ENCODE data around the gene RASD2. TPM values are rescaled to one million over a fixed set of nuclear protein-coding genes. Genes with fewer than 3 reads are reported as not detected.
"Not testable (repeated sequence)": the region's sequence is repeated elsewhere in the genome, so short reads cannot be mapped to it uniquely, and the experiment has no call there.

Gene RASD2, protein sequence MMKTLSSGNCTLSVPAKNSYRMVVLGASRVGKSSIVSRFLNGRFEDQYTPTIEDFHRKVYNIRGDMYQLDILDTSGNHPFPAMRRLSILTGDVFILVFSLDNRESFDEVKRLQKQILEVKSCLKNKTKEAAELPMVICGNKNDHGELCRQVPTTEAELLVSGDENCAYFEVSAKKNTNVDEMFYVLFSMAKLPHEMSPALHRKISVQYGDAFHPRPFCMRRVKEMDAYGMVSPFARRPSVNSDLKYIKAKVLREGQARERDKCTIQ
- not detected in 2 replicates for total RNA-seq

DNA sequence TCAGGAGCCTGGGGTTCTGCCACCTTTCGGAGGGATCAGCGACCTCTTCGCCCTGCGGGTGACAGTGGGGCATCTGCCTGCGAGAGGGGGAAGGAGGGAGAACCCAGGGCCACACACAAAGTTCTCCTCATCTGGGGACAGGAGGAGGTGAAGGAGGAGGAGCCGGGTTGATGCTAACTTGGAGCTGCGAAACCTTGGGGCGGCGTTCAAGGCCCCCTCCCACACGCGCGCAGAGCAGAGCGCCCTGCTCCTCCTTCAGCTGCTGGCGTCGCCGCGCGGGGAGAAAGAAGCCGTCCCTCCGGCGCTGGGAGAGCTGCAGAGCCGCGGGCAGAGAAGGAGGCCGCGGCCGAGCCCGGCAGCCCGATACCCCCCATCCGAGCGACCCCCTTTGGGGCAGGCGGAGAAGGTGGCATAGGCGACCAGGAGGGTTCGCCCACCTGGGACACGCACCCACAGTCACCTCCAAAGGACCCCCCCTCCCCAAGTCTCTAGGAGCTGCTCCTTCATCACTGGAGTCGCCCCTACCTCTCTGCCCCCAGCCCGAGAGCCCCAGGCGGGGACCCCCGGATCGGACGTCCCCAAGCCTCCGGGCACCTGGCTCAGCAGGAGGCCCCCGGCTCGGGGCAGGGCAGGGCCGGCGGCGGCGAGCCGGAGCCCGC lies at the start of gene RASD2:
Gene RASD2, plus strand, starts transcription at position 237 of the 659 bp plus-strand sequence. CDS start 5,979 bp downstream, outside the sequence.
- DNase-seq (ENCODE audit: low read depth in 2 of 2), result no peak

DNA sequence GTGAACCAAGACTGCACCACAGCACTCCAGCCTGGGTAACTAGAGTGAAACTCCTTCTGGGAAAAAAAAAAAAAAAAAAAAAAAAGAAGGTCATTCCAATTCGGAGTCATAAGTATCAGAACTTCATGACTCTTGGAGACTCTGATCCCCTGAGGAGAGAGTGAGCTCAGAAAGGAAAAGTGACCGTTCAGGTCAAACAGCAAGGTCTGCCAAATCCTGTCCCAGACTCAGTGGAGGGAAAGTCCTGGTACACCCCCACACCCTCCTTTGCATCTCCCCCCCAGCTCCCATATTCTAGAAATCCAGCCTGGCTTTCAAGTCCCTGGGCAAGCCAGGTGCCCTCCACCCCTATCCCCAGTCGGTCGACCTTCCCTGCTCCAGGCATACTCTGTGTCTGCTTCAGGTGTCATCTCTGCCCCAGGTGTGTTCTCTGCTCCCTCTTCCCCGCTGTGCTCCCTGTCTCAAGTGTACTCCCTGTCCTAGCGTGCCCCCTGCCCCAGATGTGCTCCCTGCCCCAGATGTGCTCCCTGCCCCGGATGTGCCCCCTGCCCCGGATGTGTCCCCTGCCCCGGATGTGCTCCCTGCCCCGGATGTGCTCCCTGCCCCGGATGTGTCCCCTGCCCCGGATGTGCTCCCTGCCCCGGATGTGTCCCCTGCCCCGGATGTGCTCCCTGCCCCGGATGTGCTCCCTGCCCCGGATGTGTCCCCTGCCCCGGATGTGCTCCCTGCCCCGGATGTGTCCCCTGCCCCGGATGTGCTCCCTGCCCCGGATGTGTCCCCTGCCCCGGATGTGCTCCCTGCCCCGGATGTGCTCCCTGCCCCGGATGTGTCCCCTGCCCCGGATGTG lies 49.3 kb upstream of the RASD2 start:
- DNase-seq (ENCODE audit: low read depth in 2 of 2), result not testable (repeated sequence)

DNA sequence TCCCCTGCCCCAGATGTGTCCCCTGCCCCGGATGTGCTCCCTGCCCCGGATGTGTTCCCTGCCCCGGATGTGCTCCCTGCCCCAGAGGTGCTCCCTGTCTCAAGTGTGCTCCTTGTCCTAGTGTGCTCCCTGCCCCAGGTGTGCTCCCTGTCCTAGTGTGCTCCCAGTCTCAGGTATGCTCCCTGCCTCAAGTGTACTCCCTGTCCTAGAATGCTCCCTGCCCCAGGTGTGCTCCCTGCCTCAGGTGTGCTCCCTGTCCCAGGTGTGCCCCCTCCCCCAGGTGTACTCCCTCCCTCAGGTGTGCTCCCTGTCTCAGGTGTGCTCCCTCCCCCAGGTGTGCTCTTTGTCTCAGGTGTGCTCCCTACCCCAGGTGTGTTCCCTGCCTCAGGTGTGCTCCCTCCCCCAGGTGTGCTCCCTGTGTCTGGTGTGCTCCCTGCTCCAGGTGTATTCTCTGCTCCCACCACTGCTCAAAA lies 48.7 kb upstream of the RASD2 start:
- no peak for DNase-seq (ENCODE audit: low read depth in 2 of 2)

DNA sequence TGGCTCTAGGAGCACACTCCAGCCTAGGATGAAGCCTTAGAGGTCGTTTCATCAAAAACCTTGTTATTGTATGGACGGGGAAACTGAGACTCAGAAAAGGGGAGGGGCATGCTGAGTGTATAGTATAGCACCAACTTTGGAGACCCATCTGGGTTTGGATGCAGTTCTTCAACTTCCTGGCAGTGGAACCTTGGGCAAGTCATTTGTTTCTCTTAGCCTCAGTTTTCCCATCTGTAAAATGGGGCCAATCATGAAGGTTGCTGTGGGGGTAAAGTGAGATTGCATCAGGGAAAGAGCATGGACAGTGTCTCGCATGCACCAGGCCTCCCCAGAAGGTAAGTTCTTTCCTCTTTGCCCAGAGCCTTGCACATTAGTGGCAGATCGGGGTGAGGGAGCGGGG lies 47.6 kb upstream of the RASD2 start:
- no peak for DNase-seq (ENCODE audit: low read depth in 2 of 2)

DNA sequence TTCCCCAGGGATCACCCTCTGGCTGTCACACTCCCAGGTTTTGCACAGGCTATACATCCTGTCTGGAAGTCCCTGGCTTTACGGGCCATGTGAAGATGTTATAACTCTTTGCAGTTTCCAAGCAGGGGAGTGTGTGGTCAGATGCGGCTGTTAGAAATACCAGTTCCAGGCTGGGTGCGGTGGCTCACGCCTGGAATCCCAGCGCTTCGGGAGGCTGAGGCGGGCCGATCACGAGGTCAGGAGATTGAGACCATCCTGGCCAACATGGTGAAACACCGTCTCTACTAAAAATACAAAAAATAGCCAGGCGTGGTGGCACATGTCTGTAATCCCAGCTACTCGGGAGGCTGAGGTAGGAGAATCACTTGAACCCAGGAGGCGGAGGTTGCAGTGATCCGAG lies 44.9 kb upstream of the RASD2 start:
- not testable (repeated sequence) for DNase-seq (ENCODE audit: low read depth in 2 of 2)

DNA sequence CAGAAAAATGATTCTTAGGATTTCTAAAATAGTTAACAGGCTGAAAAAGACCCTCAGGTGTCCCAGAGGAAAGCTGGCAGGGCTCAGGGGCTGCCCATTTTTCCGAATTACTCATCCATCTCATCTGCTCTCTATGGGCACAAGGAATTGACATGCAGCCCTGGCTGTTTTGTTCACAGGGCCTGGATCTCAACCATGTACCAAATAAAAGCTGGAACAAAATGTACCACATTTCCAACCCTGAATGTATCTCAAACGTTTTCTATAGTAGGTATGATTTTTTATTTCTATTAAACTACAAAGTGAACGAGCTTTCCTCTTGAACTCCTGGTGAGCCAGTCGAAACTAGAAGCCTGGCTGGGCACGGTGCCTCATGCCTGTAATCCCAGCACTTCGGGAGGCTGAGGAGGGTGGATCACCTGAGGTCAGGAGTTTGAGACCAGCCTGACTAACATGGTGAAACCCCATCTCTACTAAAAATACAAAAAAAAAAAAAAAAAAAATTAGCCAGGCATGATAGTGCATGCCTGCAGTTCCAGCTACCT lies 43.8 kb upstream of the RASD2 start:
- no peak for DNase-seq (ENCODE audit: low read depth in 2 of 2)

DNA sequence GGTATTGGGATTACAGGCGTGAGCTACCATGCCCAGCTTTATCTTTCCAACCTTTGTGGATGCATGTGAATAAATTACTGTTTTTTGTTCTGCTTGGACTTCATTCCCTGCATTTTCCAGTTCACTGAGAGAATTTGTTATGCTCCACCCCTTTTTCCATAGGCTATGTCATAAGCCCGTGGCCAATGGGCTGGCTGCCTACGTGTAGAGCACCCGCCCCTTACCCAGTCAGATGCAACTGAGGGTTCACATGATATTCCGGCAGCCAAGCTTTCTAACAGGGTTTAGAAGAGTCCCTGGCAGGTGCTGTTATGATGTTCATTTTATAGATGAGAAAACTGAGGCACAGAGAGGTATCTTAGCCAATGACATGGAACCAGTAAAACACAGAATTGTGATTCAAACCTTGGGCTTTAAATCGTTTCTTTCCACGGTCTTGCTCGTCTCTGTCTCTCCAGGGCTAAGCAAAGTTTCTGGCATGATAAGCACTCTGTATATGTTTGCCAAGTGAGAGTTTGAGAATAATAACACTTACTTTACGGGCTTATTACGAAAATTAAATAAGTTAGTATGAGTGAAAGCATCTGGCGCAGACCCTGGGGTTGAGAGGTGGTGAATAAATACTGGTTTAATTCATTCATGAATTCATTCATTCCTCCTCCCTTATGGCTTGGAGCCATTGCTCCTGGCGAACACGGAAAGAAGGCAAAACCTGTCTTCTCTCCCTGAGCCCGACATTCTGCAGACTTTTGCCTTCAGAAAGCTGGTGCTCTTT lies 42.4 kb upstream of the RASD2 start:
- no peak for DNase-seq (ENCODE audit: low read depth in 2 of 2)

DNA sequence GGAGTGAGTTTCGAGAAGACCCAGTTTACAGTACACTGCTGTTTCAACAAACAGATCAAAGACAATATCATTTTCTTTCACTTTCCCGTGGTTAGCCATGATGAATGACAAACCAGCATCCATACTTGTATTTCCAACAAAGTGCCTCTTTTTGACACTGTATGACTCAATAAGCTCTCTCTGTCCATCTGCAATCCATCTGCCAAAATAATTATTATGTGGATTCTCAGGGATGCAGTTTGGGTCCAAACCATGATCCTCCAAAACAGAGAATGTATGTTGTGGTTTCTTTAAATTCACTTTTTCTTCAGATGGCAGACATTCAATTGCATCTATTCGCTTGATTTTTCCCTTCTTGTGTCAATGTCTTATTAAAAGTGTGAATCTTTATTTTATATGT lies 37.8 kb upstream of the RASD2 start:
- no peak for DNase-seq (ENCODE audit: low read depth in 2 of 2)

DNA sequence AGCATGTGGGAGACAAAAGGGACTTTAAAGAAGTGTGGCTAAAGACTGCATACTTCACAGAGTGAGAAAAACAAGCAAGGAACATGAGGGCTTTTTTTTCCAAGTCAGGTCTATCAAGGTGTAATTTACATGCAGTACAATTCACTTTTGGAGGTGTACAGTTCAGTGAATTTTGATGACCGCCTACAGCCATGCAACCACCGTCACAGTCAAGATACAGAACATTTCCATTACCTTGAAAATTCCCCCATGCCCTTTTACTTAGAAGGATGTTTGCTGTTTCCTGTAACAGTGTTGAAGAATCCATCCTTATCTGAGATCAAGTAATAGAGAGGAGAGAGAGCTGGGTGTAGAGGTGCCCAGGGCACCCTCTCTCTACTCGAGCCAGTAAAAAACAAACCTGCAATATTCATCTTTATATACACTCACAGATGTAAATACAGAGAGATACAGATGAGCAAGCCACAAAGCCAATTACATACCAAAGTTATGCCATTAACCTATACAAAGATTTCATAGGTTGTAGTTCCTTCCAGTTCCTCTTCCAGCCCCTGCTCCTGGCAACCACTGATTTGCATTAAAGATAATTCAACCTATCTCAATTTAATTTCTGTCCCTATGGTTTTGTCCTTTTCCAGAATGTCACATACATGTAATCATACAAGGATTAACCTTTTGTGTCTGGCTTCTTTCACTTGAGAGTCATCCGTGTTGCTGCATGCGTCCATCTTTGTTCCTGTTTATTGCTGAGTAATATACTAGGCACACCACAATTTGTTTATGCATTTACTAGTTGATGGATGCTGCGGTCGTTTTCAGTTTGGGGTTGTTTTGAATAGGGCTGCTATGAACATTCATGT lies 35.0 kb upstream of the RASD2 start:
- DNase-seq (ENCODE audit: low read depth in 2 of 2), result no peak

DNA sequence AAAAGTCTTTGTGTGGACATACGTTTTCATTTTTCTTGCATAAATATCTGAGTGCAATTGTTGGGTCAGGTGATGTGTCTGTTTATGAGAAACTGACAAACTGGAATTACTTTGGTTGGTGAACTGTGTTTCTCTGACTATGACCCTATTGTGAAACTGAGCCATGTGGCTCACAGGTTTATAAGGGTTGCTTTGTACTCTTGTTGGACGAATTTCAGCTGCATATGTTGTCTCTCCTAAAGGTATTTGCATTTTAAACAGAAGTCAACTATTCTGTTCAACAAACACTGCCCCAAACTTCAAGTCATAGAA lies 34.4 kb upstream of the RASD2 start:
- DNase-seq (ENCODE audit: low read depth in 2 of 2), result no peak

DNA sequence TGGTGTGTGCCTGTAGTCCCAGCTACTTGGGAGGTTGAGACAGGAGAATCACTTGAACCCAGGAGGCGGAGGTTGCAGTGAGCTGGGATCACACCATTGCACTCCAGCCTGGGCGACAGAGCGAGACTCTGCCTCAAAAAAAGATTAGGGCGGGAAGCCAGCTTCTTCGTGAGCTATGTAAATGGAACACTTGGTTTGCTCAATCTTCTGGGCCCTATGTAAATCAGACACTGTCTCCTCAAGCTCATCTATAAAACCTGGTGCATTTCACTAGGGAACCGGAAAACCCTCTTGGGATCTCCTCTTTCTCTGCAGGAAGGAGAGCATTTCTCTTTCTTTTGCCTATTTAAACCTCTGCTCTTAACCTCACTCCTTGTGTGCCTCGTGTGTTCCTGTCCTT lies 32.8 kb upstream of the RASD2 start:
- DNase-seq (ENCODE audit: low read depth in 2 of 2), result not testable (repeated sequence)

DNA sequence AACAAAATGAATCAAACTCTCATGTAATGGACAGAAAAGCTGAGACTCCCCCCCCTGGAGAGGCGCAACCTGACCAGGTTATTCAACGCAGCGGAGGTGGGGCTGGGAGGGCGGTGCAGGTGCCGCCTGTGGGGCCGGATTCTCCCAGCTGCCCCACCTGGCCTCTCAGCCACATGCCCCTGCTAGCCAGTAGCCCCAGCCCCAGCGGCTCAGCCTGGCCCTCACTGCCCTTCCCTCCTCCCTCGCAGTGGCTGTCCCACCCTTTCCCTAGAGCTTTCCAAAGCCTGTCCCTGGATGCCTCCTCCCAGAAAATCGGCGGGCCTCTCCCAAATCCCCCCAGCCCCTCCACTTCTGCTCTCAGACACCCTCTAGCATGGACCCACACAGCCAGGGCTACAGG lies 31.2 kb upstream of the RASD2 start:
- DNase-seq (ENCODE audit: low read depth in 2 of 2), result no peak

DNA sequence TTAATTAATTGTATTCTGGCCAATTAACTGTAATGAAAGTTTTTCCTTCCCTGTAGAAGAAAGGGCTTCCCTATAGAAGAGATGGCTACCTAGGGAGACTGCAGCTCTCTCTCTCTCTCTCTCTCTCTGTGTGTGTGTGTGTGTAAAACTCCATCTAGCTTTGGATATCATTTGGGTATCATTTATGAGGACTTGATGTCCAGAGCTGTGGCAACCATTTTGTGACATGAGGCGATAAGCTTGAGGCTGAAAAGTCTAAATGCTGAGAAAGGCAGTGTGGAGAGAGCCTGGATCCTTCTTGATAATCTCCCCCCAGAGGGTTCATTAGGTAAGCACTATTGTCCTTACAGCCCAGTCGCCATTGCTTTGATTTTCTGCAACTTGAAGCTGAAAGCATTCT lies 30.7 kb upstream of the RASD2 start:
- no peak for DNase-seq (ENCODE audit: low read depth in 2 of 2)

DNA sequence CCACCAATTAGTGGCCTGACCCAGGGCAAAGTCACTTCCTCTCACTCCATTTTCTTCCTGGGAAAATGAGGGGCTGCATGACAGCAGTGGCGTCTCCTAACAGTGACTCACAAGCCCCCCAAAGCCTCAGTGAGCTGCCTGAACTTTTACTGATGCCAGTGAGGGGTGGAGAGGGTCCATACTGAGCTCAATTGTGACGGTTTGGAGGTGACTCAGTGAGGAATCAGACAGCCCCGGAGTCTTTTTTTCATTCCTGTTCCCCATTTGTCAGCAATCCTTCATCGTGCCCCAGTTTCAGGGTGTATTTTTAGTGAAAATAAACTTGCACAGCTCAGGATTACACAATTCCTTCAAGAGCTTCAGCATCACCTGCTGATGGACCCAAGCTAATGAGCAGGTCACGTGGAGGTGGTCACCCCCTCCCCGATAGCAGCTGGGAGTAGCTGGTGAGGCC lies 30.1 kb upstream of the RASD2 start:
- DNase-seq (ENCODE audit: low read depth in 2 of 2), result no peak

DNA sequence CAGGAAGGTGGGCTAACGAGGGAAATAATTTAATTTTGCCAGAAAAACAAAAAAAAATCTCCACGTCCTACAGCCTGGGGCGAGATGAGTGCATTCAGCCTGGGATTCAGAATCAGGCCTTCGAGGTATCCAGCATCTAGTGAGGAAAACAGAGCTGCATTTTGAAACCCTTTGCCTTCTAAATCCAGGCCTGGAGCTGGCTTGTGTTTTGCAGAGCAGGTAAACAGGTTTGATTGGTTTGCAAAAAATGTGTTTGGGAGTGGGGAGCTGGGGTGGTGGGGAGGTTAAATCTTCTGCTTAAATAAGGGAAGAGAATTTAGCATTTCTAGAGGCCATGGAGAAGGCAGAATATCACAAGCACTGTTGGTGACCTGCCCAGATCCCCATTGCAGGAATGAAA lies 29.7 kb upstream of the RASD2 start:
- DNase-seq (ENCODE audit: low read depth in 2 of 2), result no peak

DNA sequence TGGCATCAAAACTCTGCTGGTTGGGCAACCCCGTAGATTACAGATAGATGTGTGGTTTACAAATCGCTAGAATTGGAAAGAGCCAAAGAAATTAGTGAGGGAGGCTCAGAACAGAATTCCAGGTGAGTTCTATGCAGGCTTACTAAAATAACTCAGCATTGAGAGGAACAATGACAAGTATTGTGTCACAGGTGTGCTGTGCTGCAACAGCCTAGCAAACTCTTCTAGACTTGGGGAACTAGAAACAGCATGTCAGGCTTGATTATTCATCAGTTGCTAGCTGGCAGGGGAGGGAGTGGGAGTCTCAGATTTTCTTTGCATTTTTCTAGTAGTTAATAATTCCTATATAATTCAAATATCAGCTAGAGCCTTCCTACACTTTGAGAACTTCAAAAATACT lies 26.3 kb upstream of the RASD2 start:
- no peak for DNase-seq (ENCODE audit: low read depth in 2 of 2)

DNA sequence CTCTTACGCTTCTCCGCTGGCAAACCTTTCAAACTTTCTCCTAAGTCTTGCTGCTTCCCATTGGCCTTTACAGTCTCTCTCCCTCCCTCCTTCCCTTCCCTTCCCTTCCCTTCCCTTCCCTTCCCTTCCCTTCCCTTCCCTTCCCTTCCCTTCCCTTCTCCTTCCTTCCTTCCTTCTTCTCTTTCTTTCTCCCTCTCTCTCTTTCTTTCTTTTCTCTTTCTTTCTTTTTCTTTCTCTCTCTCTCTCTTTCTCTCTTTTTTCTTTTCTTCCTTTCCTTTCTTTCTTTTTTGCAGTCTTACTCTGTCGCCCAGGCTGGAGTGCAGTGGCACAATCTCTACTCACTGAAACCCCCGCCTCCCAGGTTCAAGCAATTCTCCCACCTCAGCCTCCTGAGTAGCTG lies 24.7 kb upstream of the RASD2 start:
- not testable (repeated sequence) for DNase-seq (ENCODE audit: low read depth in 2 of 2)

DNA sequence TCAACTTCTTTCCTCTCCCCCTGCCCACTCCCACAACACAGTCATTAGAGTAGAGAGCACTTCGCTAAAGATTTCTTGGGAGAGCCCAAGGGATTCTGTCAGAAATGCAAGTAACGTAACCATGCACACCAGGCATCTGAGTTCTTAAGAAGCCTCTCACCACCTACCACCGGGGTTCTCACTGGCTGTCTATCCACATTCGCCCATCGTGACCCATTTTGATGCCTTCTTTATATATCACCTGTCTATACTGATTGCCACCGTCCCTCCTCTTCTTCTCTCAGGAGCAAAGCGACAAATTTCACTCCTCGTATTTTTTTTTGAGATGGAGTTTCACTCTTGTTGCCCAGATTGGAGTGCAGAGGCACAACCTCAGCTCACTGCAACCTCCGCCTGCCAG lies 23.9 kb upstream of the RASD2 start:
- no peak for DNase-seq (ENCODE audit: low read depth in 2 of 2)

DNA sequence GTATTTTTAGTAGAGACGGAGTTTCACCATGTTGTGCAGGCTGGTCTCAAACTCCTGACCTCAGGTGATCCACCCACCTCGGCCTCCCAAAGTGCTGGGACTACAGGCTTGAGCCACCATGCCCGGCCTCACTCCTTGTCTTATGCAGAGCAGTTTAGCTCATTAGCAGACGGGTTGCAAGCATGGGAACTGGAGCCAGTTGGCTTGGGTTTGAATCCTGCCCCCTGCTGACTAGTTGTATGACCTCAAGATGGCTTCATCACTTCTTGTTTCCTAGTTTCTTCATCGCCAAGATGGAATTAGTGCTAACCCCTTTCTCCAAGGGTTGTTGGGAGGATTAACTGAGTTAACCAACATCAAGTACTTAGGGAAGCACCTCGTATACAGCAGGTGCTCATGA lies 23.4 kb upstream of the RASD2 start:
- no peak for DNase-seq (ENCODE audit: low read depth in 2 of 2)

DNA sequence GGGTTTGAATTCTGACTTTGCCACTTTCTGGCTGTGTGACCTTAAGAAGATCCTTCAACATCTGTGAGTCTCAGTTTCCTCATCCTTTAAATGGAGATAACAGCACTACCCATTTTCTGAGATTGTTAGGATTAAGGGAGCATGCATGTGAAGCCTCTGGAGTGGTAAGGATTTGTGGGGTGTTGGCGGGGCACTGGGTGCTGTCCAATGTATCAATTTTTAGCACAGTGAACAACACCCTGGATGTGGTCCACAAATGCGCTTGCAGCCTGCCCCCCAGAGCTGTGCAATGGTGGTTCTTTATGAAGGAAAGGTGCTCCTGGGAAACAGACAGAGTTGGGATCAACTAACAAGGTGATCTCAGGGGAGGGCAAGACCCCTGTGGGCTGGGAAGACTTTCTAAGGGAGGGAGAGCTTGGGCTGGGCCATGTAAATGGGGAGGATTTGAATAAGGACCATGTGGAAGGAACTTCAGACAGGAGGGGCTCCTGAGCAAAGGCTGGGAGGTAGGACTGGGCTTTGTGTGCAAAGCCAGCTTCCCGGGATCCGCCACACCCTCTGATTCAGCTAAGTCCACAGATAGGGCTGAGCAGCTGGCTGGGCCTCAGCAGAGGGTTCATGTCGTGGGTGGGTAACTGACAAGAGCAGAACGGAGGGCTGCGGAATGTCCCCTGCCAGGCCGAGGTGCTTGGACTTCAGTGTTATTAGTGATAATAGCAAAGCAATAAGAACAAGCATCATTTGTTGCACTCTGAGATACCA lies 22.7 kb upstream of the RASD2 start:
- no peak for DNase-seq (ENCODE audit: low read depth in 2 of 2)
